GM18858 (cell line): ENCODE data around the gene INPP5A.
"Not testable (repeated sequence)": the region's sequence is repeated elsewhere in the genome, so short reads cannot be mapped to it uniquely, and the experiment has no call there.

Experiments used
- ATAC-seq: cut with Tn5 transposase; IDR thresholded peaks from one replicate; pipeline ENCODE4 v1.9.1; 2021; ENCODE audit not compliant: unreplicated experiment

The INPP5A gene

GRCh38 chr10:132806561-132807003 is 269.0 kb downstream of the INPP5A start:
- ATAC-seq, result no peak

GRCh38 chr10:132807621-132808049 is 270.0 kb downstream of the INPP5A start:
- ATAC-seq, result no peak

GRCh38 chr10:132808383-132809231 is 271.0 kb downstream of the INPP5A start:
- no peak for ATAC-seq

GRCh38 chr10:132809232-132810140 is 271.9 kb downstream of the INPP5A start:
- ATAC-seq, result no peak

GRCh38 chr10:132810141-132810806 is 272.7 kb downstream of the INPP5A start:
- ATAC-seq, result no peak

GRCh38 chr10:132810807-132811700 is 273.5 kb downstream of the INPP5A start:
- no peak for ATAC-seq

- no peak for ATAC-seq
These were observed 274.4 kb downstream of the INPP5A start for GRCh38 chr10:132811891-132812481.

GRCh38 chr10:132812520-132812919 is 274.9 kb downstream of the INPP5A start:
- no peak for ATAC-seq

GRCh38 chr10:132813001-132813401 is 275.4 kb downstream of the INPP5A start:
- no peak for ATAC-seq

GRCh38 chr10:132813560-132814468 is 276.2 kb downstream of the INPP5A start:
- no peak for ATAC-seq

- ATAC-seq, result no peak
These were observed 276.9 kb downstream of the INPP5A start for GRCh38 chr10:132814469-132814856.

- ATAC-seq, result no peak
These were observed 277.7 kb downstream of the INPP5A start for GRCh38 chr10:132815168-132815857.

GRCh38 chr10:132816718-132817117 is 279.1 kb downstream of the INPP5A start:
- ATAC-seq, result no peak

- no peak for ATAC-seq
These were observed 280.2 kb downstream of the INPP5A start for GRCh38 chr10:132817701-132818211.

- no peak for ATAC-seq
These were observed 282.5 kb downstream of the INPP5A start for GRCh38 chr10:132820056-132820455.

GRCh38 chr10:132825783-132826523 is 288.4 kb downstream of the INPP5A start:
- not testable (repeated sequence) for ATAC-seq
